Vagina (tissue), 2 donors: Measurements from ENCODE around the gene ATP6V0C. TPM values are rescaled to one million over a fixed set of nuclear protein-coding genes. Genes with fewer than 3 reads are reported as not detected.

Experiments
- DNase-seq, 2 donors: peaks; one replicate each; pipeline ENCODE4 v3.0.0-alpha.2; 2017; ENCODE audit errors: extremely low spot score in 2 of 2
- H3K27ac ChIP-seq: fragments of 200-600 bp; sonication (generic); one replicate; pipeline ENCODE4 v1.5.1; 2019
- H3K27me3 ChIP-seq: fragments of 200-600 bp; sonication (generic); one replicate; pipeline ENCODE4 v1.5.1; 2019
- H3K36me3 ChIP-seq, 2 donors: fragments of 200-600 bp; sonication (generic); one replicate each; pipeline ENCODE4 v1.5.1; 2017 to 2019
- H3K4me1 ChIP-seq: fragments of 200-600 bp; sonication (generic); one replicate; pipeline ENCODE4 v1.5.1; 2019
- H3K4me3 ChIP-seq, 2 donors: fragments of 200-600 bp; sonication (generic); 1 replicate in 1 of 2; 2 replicates in 1 of 2; pipeline ENCODE4 v1.5.1; 2016 to 2019
- H3K9me3 ChIP-seq: fragments of 200-600 bp; sonication (generic); one replicate; pipeline ENCODE4 v1.5.1; 2019
- POLR2A ChIP-seq, 2 donors: fragments of 450-650 bp; IDR thresholded peaks; one replicate each; pipeline ENCODE4 v1.6.1; 2017; ENCODE audit warnings: antibody characterized with exemption in 2 of 2, mild to moderate bottlenecking in 2 of 2, moderate library complexity in 2 of 2
- POLR2AphosphoS5 ChIP-seq, 2 donors: sonication (generic); formaldehyde crosslinking; IDR thresholded peaks; one replicate each; pipeline ENCODE4 v1.9.0; 2017; ENCODE audit warnings: antibody characterized with exemption in 2 of 2, mild to moderate bottlenecking in 2 of 2, low read depth in 1 of 2; ENCODE audit not compliant: insufficient read depth in 1 of 2
- intact Hi-C: fragments of 100-400 bp; cut with DNase I; formaldehyde crosslinking; loops from one replicate; pipeline ENCODE4 v1.15.1; 2023
- total RNA-seq: library from RNA; depleted of rRNA; stranded (reverse); fragments of >200 nt; gene quantifications from one replicate; pipeline ENCODE4 v1.2.3, GENCODE V29; 2016
- TF ChIP-seq, protein P1 (sequence below), 3 experiments: fragments of 450-650 bp in 2 of 3; fragments of 200-600 bp in 1 of 3; sonication (generic) in 1 of 3; IDR thresholded peaks; one replicate each; pipeline ENCODE4 v1.5.1; 2017 to 2019; ENCODE audit warnings: antibody characterized with exemption in 3 of 3, mild to moderate bottlenecking in 2 of 3, moderate library complexity in 2 of 3

The ATP6V0C gene
- total RNA-seq, 1 donor from 2014 or later, result 133 TPM

DNA sequence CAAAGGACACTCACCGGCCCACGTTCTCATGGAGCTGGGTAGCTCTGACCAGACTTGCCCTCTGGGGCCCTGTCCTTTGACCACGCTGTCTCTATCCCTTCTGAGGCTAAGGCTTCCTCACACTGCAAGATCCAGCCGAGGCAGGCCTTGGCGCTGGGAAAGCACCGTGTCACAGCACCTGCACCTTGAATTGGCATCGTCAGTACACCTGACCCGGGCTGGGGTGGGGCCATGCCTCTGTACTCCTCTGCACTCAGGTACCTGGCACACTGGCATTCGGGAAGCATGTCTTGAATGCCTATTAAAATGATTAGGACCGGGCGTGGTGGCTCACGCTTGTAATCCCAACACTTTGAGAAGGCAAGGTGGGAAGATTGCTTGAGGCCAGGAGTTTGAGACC is 32.8 kb upstream of the ATP6V0C start:
- Histone ChIP-seq H3K36me3 (no peaks in the 10 kb centered on the region), H3K27ac (no peak overlapping the region), H3K27me3 (no peaks in the 10 kb centered on the region), H3K9me3 (no peaks in the 10 kb centered on the region), H3K4me3 (no peak overlapping the region), H3K4me1 (peaks cover 31% of the 10 kb centered on the region)
- DNase-seq, result no peak
- TF ChIP-seq, protein P1, sequence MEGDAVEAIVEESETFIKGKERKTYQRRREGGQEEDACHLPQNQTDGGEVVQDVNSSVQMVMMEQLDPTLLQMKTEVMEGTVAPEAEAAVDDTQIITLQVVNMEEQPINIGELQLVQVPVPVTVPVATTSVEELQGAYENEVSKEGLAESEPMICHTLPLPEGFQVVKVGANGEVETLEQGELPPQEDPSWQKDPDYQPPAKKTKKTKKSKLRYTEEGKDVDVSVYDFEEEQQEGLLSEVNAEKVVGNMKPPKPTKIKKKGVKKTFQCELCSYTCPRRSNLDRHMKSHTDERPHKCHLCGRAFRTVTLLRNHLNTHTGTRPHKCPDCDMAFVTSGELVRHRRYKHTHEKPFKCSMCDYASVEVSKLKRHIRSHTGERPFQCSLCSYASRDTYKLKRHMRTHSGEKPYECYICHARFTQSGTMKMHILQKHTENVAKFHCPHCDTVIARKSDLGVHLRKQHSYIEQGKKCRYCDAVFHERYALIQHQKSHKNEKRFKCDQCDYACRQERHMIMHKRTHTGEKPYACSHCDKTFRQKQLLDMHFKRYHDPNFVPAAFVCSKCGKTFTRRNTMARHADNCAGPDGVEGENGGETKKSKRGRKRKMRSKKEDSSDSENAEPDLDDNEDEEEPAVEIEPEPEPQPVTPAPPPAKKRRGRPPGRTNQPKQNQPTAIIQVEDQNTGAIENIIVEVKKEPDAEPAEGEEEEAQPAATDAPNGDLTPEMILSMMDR (IDR thresholded peaks at IDR 0.05), result no peak
- no peak for TF ChIP-seq POLR2A (IDR thresholded peaks at IDR 0.05)
- TF ChIP-seq POLR2AphosphoS5 (IDR thresholded peaks at IDR 0.05; ENCODE audit: insufficient read depth in 1 of 2, low read depth in 1 of 2), result no peak
- intact Hi-C loops, result no loop called here

DNA sequence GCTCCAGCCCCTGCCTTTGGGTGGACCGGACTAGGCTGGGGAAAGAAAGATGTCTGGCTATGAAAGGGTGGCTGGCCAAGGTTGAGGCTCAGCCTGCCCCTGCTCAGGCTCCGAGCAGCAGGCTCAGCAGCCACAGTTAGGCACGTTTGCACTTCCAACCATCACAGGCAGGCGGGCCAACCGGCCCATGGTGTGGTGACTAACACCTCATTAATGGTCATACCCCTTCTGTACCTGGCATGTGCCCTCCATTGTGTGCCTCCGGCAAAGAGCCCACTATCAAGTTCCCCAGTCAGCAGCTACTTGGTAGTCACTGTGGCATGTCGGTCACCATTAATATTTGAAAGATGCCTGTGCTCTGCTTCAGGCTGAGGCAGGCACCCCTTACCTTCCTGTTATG is 32.1 kb upstream of the ATP6V0C start:
- intact Hi-C loops, result no loop called here
- Histone ChIP-seq H3K27ac (no peak overlapping the region), H3K4me1 (peaks cover 27% of the 10 kb centered on the region), H3K4me3 (no peak overlapping the region), H3K36me3 (no peaks in the 10 kb centered on the region), H3K9me3 (no peaks in the 10 kb centered on the region), H3K27me3 (no peaks in the 10 kb centered on the region)
- no peak for TF ChIP-seq POLR2AphosphoS5 (IDR thresholded peaks at IDR 0.05; ENCODE audit: insufficient read depth in 1 of 2, low read depth in 1 of 2)
- TF ChIP-seq, protein P1 (IDR thresholded peaks at IDR 0.05), result no peak
- no peak for TF ChIP-seq POLR2A (IDR thresholded peaks at IDR 0.05)
- no peak for DNase-seq

DNA sequence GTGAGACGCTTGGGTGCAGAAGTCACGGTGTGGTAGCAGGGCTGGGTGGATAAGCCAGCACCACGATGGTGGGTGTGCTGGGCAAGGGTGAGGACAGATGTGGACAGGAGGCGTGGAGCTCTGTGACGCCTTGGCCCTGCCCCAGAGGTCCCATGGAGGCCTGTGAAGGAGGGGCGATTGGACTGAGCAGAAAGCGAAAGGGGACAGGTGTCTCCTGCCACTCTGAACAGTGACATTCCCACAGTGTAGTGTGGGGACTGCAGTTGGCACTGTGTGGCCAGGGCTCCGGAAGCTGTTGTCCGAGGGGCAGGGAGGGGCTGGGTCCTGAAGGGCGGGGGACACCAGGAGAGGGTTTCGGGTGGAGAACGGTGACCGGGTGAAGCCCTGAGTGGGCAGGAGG is 31.5 kb upstream of the ATP6V0C start:
- Histone ChIP-seq H3K36me3 (no peaks in the 10 kb centered on the region), H3K9me3 (no peaks in the 10 kb centered on the region), H3K4me3 (peak overlapping the region in 1 of 2 donors; percentile 37), H3K4me1 (peaks cover 31% of the 10 kb centered on the region), H3K27me3 (no peaks in the 10 kb centered on the region), H3K27ac (peak overlapping the region; percentile 53)
- no peak for TF ChIP-seq POLR2A (IDR thresholded peaks at IDR 0.05)
- no peak for TF ChIP-seq POLR2AphosphoS5 (IDR thresholded peaks at IDR 0.05; ENCODE audit: insufficient read depth in 1 of 2, low read depth in 1 of 2)
- TF ChIP-seq, protein P1 (IDR thresholded peaks at IDR 0.05), result no peak
- intact Hi-C loops, result no loop called here
- DNase-seq, result no peak

DNA sequence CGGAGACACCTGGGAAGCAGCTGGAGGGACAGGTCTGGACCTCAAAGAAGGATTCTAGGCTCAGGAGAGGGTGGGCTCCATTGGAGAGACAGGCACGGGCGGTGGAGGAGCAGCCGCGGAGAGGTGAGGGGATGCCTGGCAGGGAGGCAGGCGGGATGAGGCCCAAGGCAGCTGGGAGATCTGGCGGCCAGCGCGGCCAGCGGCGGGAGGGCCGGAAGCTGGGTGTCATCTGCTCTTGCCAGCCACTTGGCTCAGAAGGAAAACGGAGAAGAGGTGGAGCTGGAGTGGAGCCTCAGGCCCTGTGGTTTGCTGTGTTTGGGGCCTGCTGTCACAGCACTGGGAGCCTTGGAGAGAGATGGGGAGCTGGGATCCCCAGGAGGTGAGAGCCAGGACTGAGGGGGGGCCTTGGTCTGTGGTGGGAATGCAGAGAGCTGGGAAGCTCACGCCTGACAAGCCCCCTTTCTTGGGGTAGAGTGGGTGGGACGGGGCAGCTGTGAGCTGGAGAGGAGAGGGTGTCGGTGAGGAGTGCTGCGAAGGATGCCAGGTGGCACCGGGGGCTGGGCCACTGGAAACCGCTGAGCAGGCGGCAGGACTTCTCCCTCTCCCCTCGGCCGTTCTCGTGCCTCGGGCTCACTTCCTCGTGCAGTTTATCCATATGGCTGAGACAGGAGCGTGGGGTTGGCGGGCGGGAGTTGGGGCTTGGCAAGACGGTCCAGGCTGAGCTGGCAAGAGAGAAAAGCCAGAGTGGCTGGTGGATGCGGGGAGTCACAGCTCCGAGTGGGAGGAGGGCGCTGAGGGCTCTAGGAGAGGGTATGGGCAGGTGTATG is 30.8 kb upstream of the ATP6V0C start:
- intact Hi-C loops, result no loop called here
- peaks cover 31% of the 10 kb centered on the region for H3K4me1 ChIP-seq
- no peaks in the 10 kb centered on the region for H3K9me3 ChIP-seq

DNA sequence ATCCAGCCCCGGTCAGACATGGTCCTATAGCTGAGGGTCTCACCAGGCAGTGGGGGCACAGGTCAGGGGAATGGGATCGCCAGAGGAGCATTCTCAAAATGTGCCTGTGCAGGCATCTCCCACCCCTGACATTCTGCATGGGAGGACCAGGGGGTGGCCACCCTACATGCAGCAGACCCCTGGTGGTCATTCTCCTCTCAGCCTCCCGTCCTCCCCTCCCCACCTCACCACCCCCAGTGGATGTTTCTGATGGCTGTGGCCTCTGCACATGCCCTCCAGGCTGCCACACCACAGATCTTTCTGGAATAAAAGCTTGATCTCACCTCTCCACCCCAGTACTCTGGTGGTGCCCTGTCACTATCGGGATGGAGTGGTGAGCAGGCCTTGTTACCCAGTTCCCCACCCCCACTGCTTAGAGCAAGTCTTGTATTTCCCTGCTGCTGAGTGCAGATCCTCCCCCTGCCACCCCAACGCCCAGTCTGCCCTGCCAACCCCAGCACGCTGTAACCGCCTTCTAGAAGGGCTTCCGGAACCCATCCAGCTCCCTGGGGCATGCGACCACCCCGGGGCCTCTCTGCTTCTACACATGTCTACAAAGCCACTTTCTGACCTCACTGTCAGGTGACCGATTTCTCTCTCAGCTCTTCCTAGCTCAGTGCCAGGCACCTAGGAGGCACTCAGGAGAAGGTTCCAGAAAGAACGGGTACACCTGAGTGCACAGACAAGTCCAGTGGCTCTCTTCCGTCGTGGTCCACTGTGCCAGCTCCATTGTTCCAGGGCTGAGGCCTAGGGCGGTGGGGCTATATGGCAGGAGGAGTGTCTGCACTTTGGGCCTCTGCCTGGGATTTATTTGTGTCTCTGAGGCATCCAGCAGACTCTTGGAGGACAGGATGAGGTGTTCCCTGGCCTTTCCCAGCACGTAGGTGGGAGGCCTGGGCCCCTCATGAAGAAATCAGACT is 29.5 kb upstream of the ATP6V0C start:
- Histone ChIP-seq H3K27ac (no peak overlapping the region), H3K4me1 (peaks cover 31% of the 10 kb centered on the region), H3K9me3 (no peaks in the 10 kb centered on the region), H3K4me3 (no peak overlapping the region), H3K27me3 (no peaks in the 10 kb centered on the region), H3K36me3 (no peaks in the 10 kb centered on the region)
- intact Hi-C loops, result no loop called here
- TF ChIP-seq POLR2AphosphoS5 (IDR thresholded peaks at IDR 0.05; ENCODE audit: insufficient read depth in 1 of 2, low read depth in 1 of 2), result no peak
- TF ChIP-seq, protein P1 (IDR thresholded peaks at IDR 0.05), result no peak
- TF ChIP-seq POLR2A (IDR thresholded peaks at IDR 0.05), result no peak
- DNase-seq, result no peak

More for the DNA sequence above, 30.8 kb upstream of the ATP6V0C start:
- DNase-seq, result no peak
- TF ChIP-seq POLR2A (IDR thresholded peaks at IDR 0.05) (no peak), POLR2AphosphoS5 (IDR thresholded peaks at IDR 0.05; ENCODE audit: insufficient read depth in 1 of 2, low read depth in 1 of 2) (peak; percentile 15 to 49)
- no peaks in the 10 kb centered on the region for H3K27me3 ChIP-seq
- H3K36me3 ChIP-seq, result no peaks in the 10 kb centered on the region
- peak overlapping the region; percentile 53 for H3K27ac ChIP-seq
- H3K4me3 ChIP-seq, result peak overlapping the region; percentile 16 to 37
